ENCODE data around the gene AKR7A2.
"Not testable (repeated sequence)": the region's sequence is repeated elsewhere in the genome, so short reads cannot be mapped to it uniquely, and the experiment has no call there.

AKR7A2 gene

GRCh38 chr1:19262047-19262446, 49.9 kb downstream of the AKR7A2 start:
- TF ChIP-seq, protein P1, sequence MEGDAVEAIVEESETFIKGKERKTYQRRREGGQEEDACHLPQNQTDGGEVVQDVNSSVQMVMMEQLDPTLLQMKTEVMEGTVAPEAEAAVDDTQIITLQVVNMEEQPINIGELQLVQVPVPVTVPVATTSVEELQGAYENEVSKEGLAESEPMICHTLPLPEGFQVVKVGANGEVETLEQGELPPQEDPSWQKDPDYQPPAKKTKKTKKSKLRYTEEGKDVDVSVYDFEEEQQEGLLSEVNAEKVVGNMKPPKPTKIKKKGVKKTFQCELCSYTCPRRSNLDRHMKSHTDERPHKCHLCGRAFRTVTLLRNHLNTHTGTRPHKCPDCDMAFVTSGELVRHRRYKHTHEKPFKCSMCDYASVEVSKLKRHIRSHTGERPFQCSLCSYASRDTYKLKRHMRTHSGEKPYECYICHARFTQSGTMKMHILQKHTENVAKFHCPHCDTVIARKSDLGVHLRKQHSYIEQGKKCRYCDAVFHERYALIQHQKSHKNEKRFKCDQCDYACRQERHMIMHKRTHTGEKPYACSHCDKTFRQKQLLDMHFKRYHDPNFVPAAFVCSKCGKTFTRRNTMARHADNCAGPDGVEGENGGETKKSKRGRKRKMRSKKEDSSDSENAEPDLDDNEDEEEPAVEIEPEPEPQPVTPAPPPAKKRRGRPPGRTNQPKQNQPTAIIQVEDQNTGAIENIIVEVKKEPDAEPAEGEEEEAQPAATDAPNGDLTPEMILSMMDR (IDR thresholded peaks at IDR 0.05; ENCODE audit: low read depth, low read length), result no peak
- H3K4me3 ChIP-seq (replicated peaks in 1 of 2; ENCODE audit: low read depth in 2 of 2, low read length in 2 of 2), result no peak overlapping the region
- no peak for DNase-seq (ENCODE audit: low read depth in 2 of 2)

GRCh38 chr1:19260211-19261138, 51.5 kb downstream of the AKR7A2 start:
- peak; percentile 29 to 85 for DNase-seq (ENCODE audit: low read depth in 2 of 2)
- TF ChIP-seq, protein P1 (IDR thresholded peaks at IDR 0.05; ENCODE audit: low read depth, low read length), result no peak
- no peak overlapping the region for H3K4me3 ChIP-seq (replicated peaks in 1 of 2; ENCODE audit: low read depth in 2 of 2, low read length in 2 of 2)

GRCh38 chr1:19258353-19258752, 53.6 kb downstream of the AKR7A2 start:
- TF ChIP-seq, protein P1 (IDR thresholded peaks at IDR 0.05; ENCODE audit: low read depth, low read length), result no peak
- DNase-seq (ENCODE audit: low read depth in 2 of 2), result no peak
- H3K4me3 ChIP-seq (replicated peaks in 1 of 2; ENCODE audit: low read depth in 2 of 2, low read length in 2 of 2), result no peak overlapping the region

DNA sequence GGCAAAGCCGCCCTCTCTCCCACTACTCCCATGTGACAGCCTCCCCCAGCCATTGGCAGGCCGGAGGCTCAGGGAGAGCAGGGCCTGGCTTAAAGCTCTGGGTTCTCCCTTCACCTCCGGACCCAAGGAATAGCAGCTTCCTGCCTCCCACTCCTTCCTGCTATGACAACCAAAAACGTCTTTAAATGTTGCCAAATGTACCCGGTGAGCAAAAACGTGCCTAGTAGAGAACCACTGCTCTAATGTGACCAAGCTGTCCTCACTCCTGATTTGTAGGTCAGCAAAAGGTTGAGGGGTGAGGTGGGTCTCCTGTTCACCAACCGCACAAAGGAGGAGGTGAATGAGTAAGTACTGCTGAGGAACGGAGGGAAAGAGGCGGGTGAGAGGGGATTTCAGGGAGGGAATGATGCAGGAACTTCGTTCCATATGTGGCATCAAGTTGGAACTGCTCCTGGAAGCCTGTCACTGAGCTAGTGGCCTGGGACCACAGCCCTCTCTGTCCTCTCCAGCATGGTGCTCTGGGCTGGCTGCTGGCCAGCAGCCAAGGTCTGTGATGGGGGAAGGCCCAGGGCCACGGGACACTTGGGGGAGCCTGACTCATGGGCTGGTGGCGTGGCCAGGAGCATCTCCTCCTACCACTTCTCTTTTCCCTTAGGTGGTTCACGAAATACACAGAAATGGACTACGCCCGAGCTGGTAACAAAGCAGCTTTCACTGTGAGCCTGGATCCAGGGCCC, 54.6 kb downstream of the AKR7A2 start:
- no peak overlapping the region for H3K4me3 ChIP-seq (replicated peaks in 1 of 2; ENCODE audit: low read depth in 2 of 2, low read length in 2 of 2)
- TF ChIP-seq, protein P1 (IDR thresholded peaks at IDR 0.05; ENCODE audit: low read depth, low read length), result no peak

DNA sequence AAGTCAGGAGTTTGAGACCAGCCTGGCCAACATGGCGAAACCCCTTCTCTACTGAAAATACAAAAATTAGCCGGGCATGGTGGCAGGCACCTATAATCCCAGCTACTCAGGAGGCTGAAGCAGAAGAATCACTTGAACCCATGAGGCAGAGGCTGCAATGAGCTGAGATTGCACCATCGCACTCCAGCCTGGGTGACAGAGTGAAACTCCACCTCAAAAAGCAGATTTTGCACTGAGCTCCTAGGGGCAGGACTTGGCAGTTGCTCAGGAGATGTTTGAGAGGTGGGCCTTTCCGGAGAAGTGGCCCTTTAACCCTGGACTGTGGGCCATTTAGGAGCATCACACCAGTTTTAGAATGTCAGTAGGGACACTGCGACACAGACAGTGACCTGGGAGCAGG, 55.6 kb downstream of the AKR7A2 start:
- H3K4me3 ChIP-seq (replicated peaks in 1 of 2; ENCODE audit: low read depth in 2 of 2, low read length in 2 of 2); DNase-seq (ENCODE audit: low read depth in 2 of 2): not testable (repeated sequence)

More for the DNA sequence above, 54.6 kb downstream of the AKR7A2 start:
- peak; percentile 34 to 45 for DNase-seq (ENCODE audit: low read depth in 2 of 2)

DNA sequence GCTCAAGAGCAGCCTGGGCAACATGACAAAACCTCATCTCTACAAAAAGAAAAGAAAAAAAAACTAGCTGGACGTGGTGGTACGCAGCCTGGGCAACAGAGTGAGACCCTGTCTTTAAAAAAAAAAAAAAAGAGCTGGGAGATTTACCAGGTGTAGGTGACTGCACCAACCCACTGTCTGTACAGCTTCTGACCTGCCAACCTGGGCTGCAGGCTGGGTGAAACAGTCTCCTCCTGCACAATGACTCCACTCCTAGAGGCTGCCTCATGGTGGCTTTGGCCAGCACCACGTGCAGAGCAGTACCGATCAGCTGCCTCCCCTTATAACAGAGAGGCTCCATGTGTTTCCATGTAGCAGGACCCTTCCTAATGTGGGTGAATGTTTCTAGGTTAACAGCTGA, 56.7 kb downstream of the AKR7A2 start:
- TF ChIP-seq, protein P1 (IDR thresholded peaks at IDR 0.05; ENCODE audit: low read depth, low read length), result no peak
- no peak for DNase-seq (ENCODE audit: low read depth in 2 of 2)
- no peak overlapping the region for H3K4me3 ChIP-seq (replicated peaks in 1 of 2; ENCODE audit: low read depth in 2 of 2, low read length in 2 of 2)

- H3K4me3 ChIP-seq (replicated peaks in 1 of 2; ENCODE audit: low read depth in 2 of 2, low read length in 2 of 2), result no peak overlapping the region
- DNase-seq (ENCODE audit: low read depth in 2 of 2), result no peak
- TF ChIP-seq, protein P1 (IDR thresholded peaks at IDR 0.05; ENCODE audit: low read depth, low read length), result no peak
Observed at GRCh38 chr1:19254416-19254815, 57.5 kb downstream of the AKR7A2 start.
